GM12873 (cell line): ENCODE measurements around the gene SYNJ2BP.

ENCODE experiments used
- TF ChIP-seq, protein P1 (sequence below): IDR thresholded peaks from 2 replicates; pipeline ENCODE4 v1.5.1; 2012; ENCODE audit warnings: low read depth, mild to moderate bottlenecking, moderate library complexity, low read length, control low read depth; ENCODE audit not compliant: insufficient read depth; ENCODE audit errors: missing control alignments

The SYNJ2BP gene

DNA sequence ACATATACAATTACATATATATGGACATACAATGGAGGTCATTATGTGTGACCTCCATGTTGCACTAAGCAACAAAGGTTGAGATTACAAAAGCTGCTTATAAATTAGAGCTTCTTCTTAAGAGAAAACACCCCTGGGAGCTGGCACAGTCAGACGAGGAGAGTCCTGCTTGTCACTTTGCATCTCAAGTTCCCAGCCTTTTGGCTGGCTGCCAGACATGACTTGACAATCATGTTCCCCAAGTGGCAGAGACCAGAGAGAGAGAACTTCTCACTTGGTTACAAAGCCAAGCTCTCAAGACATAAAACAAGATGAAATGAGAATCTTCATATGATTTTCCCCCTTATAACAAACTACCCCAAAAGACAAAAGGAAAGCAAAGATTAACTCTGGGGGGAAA is 8.5 kb upstream of the SYNJ2BP start:
- TF ChIP-seq, protein P1, sequence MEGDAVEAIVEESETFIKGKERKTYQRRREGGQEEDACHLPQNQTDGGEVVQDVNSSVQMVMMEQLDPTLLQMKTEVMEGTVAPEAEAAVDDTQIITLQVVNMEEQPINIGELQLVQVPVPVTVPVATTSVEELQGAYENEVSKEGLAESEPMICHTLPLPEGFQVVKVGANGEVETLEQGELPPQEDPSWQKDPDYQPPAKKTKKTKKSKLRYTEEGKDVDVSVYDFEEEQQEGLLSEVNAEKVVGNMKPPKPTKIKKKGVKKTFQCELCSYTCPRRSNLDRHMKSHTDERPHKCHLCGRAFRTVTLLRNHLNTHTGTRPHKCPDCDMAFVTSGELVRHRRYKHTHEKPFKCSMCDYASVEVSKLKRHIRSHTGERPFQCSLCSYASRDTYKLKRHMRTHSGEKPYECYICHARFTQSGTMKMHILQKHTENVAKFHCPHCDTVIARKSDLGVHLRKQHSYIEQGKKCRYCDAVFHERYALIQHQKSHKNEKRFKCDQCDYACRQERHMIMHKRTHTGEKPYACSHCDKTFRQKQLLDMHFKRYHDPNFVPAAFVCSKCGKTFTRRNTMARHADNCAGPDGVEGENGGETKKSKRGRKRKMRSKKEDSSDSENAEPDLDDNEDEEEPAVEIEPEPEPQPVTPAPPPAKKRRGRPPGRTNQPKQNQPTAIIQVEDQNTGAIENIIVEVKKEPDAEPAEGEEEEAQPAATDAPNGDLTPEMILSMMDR = no peak

DNA sequence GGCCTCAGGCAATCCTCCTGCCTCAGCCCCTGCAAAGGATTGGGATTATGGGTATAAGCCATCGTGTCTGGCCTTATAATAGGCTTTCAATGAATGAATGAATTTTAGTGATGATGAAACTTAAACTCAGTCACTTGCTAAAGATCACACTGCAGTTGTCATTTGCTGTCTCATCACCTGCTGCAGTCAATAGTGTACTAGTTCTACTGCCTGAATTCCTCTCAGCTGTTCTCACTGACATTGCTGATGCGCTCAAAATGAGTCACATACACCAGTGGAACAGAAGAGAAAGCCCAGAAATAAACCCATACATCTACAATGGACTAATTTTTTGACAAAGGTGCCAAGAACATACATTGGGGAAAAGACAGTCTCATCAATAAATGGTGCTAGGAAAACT is 5.6 kb upstream of the SYNJ2BP start:
- TF ChIP-seq, protein P1 = no peak

DNA sequence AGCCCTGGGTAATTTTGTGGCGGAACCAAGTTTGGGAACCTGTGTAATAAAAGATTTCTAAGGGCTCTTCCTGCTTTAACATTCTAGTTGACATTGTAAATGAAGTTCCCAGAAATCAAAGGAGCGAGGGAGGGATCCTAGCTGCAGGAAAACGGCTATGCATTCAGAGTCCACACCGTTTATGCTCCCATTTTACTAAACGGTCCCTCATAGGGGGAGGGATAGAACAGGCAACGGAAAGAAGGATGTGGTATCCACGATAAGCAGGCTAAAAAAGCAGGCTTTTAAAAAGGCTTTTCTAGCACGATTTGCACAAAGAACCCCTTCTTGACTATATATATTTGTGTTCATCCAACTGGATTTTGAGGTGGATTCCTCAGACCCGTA is 559 bp downstream of the SYNJ2BP start:
- TF ChIP-seq, protein P1 = no peak

DNA sequence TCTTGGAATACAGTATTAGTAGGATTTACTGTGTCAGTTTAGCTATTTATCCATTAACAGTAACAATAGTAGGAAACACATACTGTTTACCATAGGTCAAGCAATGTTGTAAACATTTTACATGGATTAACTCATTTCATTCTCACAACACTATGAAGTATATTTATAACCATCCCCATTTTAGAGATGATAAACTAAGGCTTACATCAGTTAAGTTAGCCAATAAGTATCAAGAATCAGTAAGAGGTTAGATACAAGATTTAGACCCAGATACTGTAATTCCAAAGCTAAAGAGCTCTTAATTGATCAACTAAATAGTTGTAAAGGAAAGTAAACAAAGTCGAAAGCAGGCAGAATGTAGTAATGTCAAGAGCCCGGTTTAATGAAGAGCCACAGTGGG is 1.1 kb downstream of the SYNJ2BP start:
- TF ChIP-seq, protein P1 = no peak

DNA sequence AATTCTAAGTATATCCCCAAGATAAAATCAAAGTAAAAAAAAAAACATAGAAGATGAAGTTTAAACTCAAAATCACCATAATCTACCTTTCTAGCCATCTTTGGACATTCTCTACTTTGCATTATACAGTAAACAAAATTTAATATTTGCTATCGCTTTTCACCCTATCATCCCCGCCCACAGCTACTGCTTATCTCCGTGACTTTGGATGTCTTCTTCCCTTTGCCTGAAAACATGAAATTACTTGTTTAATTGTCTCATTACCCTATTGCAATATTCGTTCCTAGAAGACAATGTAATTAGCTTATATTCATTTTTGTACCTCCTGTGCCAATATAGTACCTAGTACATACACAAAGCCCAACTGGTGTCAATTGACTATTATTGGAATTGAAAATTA is 9.3 kb downstream of the SYNJ2BP start:
- TF ChIP-seq, protein P1 = no peak

DNA sequence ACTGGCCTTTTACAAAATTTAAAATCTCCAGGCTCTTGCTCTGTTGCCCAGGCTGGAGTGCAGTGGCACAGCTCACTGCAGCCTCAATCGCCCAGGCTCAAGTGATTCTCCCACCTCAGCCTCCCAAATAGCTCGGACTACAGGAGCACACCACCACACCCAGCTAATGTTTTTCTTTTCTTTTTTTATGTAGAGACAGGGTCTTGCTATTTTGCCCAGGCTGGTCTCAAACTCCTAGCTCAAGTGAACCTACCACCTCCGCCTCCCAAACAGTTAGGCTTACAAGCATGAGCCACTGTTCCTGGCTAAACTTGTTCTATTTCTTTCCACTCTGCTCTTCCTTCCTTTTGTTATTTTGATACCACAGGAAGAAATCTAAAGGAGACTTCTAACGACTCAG is 15.2 kb downstream of the SYNJ2BP start:
- TF ChIP-seq, protein P1 = no peak

DNA sequence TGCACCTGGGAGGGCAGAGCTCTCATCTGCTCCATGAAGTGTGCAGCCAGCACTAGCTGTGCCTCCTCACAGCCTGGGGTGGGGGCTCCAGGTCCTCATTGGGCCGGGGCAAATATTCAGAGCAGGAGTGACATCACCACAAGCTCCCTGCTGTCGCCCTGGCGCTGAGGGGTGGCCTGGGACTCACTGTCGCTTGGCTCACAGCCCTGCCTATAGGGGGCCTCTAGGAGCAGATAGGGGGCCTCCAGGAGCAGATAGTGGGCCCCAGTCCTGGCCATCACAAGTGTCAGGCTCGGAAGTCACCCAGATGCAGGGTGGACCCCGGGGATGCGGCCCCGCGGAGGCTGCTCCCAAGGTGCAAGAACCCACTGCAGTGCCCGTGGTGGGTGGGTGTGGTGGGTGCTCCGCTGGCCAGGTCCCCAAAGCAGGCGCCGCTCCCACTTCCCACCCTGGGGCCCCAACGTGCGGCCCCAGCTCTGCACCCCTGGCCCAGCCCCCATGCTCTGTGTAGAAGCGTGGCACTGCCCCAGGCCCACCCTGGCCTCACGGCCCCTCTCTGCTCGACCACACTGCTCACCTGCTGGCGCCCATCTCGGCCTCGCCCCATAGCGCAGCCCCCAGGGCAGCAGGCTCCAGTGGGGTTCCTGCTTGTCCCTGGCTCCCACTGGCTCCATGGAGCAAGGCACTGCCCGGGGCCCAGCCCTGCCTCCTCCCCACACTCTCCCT is 18.0 kb downstream of the SYNJ2BP start:
- TF ChIP-seq, protein P1 = no peak
